Measurements from ENCODE around the gene TADA3. TPM values are rescaled to one million over a fixed set of nuclear protein-coding genes. Genes with fewer than 3 reads are reported as not detected.
A peak's percentile ranks its signal among the peaks of the same experiment; 100 is the strongest.

TADA3 gene
- total RNA-seq, 1 donor from 2014 or later = 54.5 TPM

- H3K4me3 ChIP-seq (ENCODE audit: insufficient read depth, low read depth, low read length) = no peak overlapping the region
- no peaks in the 10 kb centered on the region for H4K20me1 ChIP-seq (ENCODE audit: insufficient read depth, low read length)
- H3K27ac ChIP-seq (ENCODE audit: low read depth, low read length) = no peak overlapping the region
- Mint-ChIP-seq H3K9me3 (ENCODE audit: unreplicated experiment) (peaks cover 2% of the 10 kb centered on the region), H3K36me3 (ENCODE audit: low read depth, unreplicated experiment) (peaks cover 22% of the 10 kb centered on the region), H3K4me3 (ENCODE audit: unreplicated experiment) (no peak overlapping the region), H3K4me1 (ENCODE audit: low read depth, unreplicated experiment) (no peaks in the 10 kb centered on the region), H3K27ac (ENCODE audit: unreplicated experiment) (no peak overlapping the region), H3K27me3 (ENCODE audit: low read depth, unreplicated experiment) (no peaks in the 10 kb centered on the region)
- no peaks in the 10 kb centered on the region for H3K27me3 ChIP-seq (ENCODE audit: insufficient read depth, low read length)
- TF ChIP-seq EZH2 (IDR thresholded peaks at IDR 0.05; ENCODE audit: insufficient read depth, low read length) (no peak), CTCF (IDR thresholded peaks at IDR 0.05; ENCODE audit: insufficient read depth, low read depth, low read length) (no peak)
- H3K4me2 ChIP-seq (ENCODE audit: low read length) = no peak overlapping the region
- FAIRE-seq = no peak
- no peaks in the 10 kb centered on the region for H3K79me2 ChIP-seq (ENCODE audit: insufficient read depth, low read length)
- no peaks in the 10 kb centered on the region for H3K36me3 ChIP-seq (ENCODE audit: insufficient read depth, low read length)
- no peak for DNase-seq (ENCODE audit: low read depth)
- no peak overlapping the region for H3K9ac ChIP-seq (ENCODE audit: low read length)
- H3K4me1 ChIP-seq (ENCODE audit: insufficient read depth, low read length) = no peaks in the 10 kb centered on the region
- H3K9me3 ChIP-seq (ENCODE audit: insufficient read depth, low read depth, low read length) = no peaks in the 10 kb centered on the region
- H2AFZ ChIP-seq (ENCODE audit: low read depth, low read length) = no peak overlapping the region
These were observed 25.2 kb upstream of the TADA3 start for GRCh38 chr3:9817436-9817835.

DNA sequence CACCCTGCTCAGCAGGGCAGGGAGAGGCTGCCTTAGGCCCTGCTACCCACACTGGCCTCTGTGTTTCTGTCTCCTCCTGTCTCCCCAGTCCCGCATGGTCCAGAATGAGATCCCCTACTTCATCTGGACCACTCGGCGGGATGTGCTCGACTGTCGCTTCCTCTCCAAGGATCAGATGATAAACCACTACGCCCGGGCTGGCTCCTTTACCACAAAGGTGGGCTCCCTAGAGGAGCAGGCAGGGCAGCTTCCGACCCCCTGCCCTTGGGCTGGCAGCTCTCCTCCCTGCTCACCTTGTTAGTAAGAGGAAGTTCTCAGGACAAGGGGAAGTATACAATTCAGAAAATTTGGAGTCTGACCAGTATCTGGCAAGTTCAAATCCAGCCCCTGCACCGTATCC is 23.7 kb upstream of the TADA3 start:
- no peak overlapping the region for H3K27ac ChIP-seq (ENCODE audit: low read depth, low read length)
- DNase-seq (ENCODE audit: low read depth) = no peak
- H3K9me3 ChIP-seq (ENCODE audit: insufficient read depth, low read depth, low read length) = no peaks in the 10 kb centered on the region
- TF ChIP-seq CTCF (IDR thresholded peaks at IDR 0.05; ENCODE audit: insufficient read depth, low read depth, low read length) = no peak
- TF ChIP-seq EZH2 (IDR thresholded peaks at IDR 0.05; ENCODE audit: insufficient read depth, low read length) = no peak
- Mint-ChIP-seq H3K4me3 (ENCODE audit: unreplicated experiment) (peak overlapping the region; percentile 5), H3K4me1 (ENCODE audit: low read depth, unreplicated experiment) (peaks cover 2% of the 10 kb centered on the region), H3K27ac (ENCODE audit: unreplicated experiment) (no peak overlapping the region), H3K27me3 (ENCODE audit: low read depth, unreplicated experiment) (no peaks in the 10 kb centered on the region), H3K36me3 (ENCODE audit: low read depth, unreplicated experiment) (peaks cover 20% of the 10 kb centered on the region), H3K9me3 (ENCODE audit: unreplicated experiment) (peaks cover 2% of the 10 kb centered on the region)
- no peak overlapping the region for H2AFZ ChIP-seq (ENCODE audit: low read depth, low read length)
- no peak overlapping the region for H3K4me2 ChIP-seq (ENCODE audit: low read length)
- H3K4me1 ChIP-seq (ENCODE audit: insufficient read depth, low read length) = no peaks in the 10 kb centered on the region
- no peak for FAIRE-seq
- no peaks in the 10 kb centered on the region for H3K79me2 ChIP-seq (ENCODE audit: insufficient read depth, low read length)
- no peaks in the 10 kb centered on the region for H4K20me1 ChIP-seq (ENCODE audit: insufficient read depth, low read length)
- H3K4me3 ChIP-seq (ENCODE audit: insufficient read depth, low read depth, low read length) = no peak overlapping the region
- H3K27me3 ChIP-seq (ENCODE audit: insufficient read depth, low read length) = no peaks in the 10 kb centered on the region
- H3K9ac ChIP-seq (ENCODE audit: low read length) = no peak overlapping the region
- H3K36me3 ChIP-seq (ENCODE audit: insufficient read depth, low read length) = no peaks in the 10 kb centered on the region

DNA sequence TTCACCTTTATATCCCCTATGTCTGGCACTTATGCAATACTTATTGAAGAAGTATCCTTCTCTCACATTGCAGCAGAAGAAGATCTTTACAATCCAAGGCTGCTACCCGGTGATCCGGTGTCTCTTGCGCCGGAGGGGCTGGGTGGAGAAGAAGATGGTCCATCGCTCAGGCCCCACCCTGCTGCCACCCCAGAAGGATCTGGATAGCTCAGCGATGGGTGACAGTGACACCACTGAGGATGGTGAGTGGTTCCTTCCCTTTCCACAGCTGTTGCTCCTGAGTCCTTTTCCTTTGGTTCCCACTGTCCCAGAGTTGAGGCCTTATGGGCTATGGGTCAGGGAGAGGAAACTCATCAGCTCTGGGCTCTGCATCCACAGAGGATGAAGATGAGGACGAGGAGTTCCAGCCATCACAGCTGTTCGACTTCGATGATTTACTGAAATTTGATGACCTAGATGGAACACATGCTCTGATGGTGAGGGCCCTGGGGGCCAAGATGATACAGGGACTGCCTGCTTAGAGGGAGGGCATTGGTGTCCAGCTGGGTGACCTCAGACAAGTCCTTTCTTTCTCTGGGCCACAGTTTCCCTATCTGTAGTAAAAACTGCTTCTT is 20.7 kb upstream of the TADA3 start:
- no peak for DNase-seq (ENCODE audit: low read depth)
- Histone ChIP-seq H3K4me2 (ENCODE audit: low read length) (no peak overlapping the region), H3K79me2 (ENCODE audit: insufficient read depth, low read length) (no peaks in the 10 kb centered on the region), H3K9ac (ENCODE audit: low read length) (no peak overlapping the region), H4K20me1 (ENCODE audit: insufficient read depth, low read length) (peaks cover 7% of the 10 kb centered on the region), H3K27me3 (ENCODE audit: insufficient read depth, low read length) (no peaks in the 10 kb centered on the region), H3K9me3 (ENCODE audit: insufficient read depth, low read depth, low read length) (no peaks in the 10 kb centered on the region), H2AFZ (ENCODE audit: low read depth, low read length) (no peak overlapping the region), H3K4me3 (ENCODE audit: insufficient read depth, low read depth, low read length) (no peak overlapping the region), H3K27ac (ENCODE audit: low read depth, low read length) (no peak overlapping the region), H3K4me1 (ENCODE audit: insufficient read depth, low read length) (peaks cover 11% of the 10 kb centered on the region), H3K36me3 (ENCODE audit: insufficient read depth, low read length) (no peaks in the 10 kb centered on the region)
- Mint-ChIP-seq H3K9me3 (ENCODE audit: unreplicated experiment) (no peaks in the 10 kb centered on the region), H3K36me3 (ENCODE audit: low read depth, unreplicated experiment) (peaks cover 12% of the 10 kb centered on the region), H3K4me3 (ENCODE audit: unreplicated experiment) (no peak overlapping the region), H3K27ac (ENCODE audit: unreplicated experiment) (no peak overlapping the region), H3K27me3 (ENCODE audit: low read depth, unreplicated experiment) (no peaks in the 10 kb centered on the region), H3K4me1 (ENCODE audit: low read depth, unreplicated experiment) (peaks cover 21% of the 10 kb centered on the region)
- TF ChIP-seq EZH2 (IDR thresholded peaks at IDR 0.05; ENCODE audit: insufficient read depth, low read length) (no peak), CTCF (IDR thresholded peaks at IDR 0.05; ENCODE audit: insufficient read depth, low read depth, low read length) (no peak)
- FAIRE-seq = no peak
